GM21737 (cell line): ENCODE results near the gene DCAF8L2.
"Not testable (repeated sequence)": the region's sequence is repeated elsewhere in the genome, so short reads cannot be mapped to it uniquely, and the experiment has no call there.

Experiments used
- ATAC-seq: cut with Tn5 transposase; IDR thresholded peaks from one replicate; pipeline ENCODE4 v1.9.1; 2021; ENCODE audit warnings: mild to moderate bottlenecking, moderate library complexity; ENCODE audit not compliant: unreplicated experiment

Gene DCAF8L2

DNA sequence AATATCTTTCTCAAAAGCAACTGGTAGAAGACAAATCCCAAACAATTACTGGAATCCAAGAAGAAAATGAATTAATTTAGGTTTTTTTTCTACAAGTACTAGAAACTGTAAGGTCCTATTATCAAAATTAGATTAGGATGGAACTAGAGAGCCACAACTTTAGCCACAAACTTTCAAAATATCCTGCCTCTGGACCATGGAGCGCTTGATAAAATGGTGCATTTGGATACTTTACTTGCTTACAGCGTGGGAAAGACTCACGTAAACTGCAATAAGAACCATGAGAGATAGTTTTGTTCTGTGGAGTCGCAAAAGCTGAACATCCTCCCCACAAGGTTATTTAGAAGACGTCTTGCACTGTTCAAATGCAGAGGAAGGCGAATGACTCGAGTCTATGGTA, at the start of gene DCAF8L2:
Gene DCAF8L2 (plus strand): TSS at position 301 of the 400 bp plus-strand sequence. CDS start 156,552 bp downstream, outside the sequence.
- no peak for ATAC-seq

DNA sequence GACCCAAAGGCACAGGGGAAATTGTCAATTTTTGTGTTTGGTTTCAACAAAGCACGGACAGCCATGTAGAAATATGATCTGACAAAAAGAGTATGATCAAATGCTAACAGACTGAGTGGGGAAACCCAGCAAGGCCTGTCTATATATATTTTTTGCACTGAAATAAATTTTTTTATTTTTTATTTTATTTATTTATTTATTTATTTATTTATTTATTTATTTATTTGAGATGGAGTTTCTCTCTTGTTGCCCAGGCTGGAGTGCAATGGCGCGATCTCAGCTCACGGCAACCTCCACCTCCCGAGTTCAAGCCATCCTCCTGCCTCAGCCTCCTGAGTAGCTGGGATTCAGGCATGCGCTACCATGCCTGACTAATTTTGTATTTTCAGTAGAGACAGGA, 49.0 kb upstream of the DCAF8L2 start:
- ATAC-seq: not testable (repeated sequence)

DNA sequence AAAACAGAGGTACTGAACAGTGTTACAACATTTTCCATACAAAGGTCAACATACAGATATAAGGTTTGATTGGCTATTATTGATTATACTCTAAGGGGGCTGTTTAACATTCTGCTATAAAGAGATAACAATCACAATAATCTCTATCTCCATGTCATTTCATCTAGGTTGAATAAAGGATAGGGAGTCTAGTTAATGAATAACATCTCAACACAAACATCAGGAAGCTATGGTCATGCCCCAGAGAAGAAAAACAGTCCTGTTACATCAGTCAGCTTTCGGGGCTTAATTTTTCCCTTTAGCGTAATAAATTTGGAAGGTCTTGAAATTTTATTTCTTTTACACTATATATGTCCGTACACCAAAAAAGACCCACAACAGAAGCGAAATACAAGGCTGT, 41.5 kb upstream of the DCAF8L2 start:
- no peak for ATAC-seq

DNA sequence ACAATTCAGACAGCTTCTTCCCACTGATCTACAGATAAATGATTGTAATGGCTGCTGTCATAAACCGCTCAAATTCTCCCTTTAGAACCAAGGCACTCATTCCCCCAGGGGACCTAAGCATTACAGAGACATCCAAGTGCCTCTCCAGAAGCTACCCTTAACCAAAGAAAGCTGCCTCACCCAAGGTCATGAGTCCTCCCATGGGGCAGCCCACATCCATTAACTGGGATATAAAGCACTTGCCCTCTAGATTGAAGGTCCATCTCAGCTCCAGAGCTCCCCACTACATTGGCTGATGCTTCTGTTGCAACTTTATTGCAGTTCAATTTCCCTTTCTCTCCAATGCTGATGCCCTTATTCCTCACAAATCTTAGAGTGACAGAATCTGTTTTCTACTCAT, 40.5 kb upstream of the DCAF8L2 start:
- ATAC-seq: no peak

DNA sequence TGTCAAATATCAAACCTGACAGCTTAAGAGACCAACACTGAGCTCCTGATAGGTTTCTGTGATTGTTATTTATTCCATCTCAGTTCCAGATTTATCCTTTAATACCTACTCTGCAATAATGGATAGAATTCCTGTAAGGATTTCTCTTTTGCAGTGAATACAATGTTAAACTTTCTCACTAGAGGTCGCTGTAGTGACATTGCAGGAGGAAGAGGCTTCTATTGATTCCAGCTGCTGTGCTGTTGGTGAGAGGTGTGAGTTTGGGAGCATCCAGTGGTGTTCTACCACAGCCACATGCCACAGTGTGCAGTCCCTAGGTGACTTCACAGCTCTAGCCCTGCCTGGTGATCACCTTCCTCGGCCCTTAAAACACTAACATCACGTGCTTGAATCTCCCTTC, 34.6 kb upstream of the DCAF8L2 start:
- no peak for ATAC-seq

DNA sequence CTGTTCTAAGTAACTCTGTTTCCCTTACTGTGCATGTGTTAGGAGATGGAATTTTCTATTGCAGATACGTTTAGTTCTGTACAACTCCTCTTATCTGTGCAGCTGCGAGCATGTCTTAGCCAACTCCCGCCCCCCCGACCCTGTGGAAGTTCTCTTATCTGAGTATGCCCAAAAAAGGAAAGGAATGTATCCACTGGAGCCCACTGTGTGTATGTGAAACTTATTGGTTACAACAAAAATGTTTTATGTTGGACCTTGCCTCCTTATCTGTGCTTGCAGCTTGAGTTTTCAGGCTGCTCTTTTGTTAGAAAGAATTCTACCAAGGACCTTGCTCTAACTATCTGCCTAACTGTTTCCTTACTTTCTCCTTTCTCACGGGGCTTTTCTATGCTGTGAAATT, 24.2 kb upstream of the DCAF8L2 start:
- ATAC-seq: no peak

DNA sequence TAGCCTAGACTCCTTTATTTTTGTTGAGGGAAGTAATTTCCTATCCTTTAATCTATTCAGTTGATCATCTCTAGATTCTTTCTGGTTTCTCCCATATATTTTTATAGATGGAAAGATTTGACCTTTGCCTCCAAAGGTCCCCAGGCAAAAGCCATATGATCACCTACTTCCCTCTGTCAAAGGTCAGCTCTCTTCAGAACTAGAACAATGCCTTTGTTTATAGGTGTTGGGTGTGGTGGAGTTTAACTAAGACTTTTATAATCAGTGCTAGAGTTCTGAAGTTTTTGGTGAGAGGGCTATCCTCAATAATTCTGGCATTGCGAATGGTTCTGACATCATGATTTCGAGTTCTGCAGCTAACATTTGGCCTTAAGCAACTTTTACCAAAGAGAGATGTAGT, 19.0 kb upstream of the DCAF8L2 start:
- ATAC-seq: no peak

DNA sequence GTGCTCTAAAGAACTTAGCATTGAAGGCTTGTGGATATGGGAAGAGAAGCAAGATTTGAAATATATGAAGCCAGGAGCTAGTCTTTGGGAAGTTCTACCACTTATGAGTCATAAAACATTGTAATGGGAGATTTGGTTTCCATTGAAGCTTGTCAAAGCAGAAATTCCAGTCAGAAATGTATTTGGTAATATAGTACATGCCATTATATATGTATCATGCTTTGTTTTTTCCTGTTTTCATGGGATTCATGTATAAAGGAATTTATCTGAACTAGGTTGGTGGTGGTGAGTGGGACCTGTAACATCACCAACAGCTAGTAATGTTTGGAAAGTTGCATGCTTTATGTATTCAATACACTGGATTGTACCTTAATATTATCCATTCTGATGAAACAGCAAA, 14.6 kb upstream of the DCAF8L2 start:
- no peak for ATAC-seq

DNA sequence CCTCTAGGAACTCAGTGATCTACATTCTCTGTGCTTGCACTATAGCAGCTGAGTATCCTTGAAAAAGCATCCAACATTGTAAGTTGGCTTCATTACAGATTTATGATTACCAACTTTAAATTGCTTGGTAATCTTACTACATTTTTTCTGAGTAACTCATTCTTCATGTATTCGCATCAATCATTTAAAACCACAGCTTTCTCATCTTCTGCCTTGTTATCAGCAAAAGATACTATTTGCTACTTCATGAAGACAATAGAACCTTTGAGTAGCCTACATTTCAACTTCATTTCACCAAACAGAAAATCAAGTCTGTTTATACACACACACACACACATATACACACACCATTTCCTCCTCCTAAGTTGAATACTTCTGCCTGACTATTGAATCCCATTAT, 6.2 kb upstream of the DCAF8L2 start:
- ATAC-seq: no peak

DNA sequence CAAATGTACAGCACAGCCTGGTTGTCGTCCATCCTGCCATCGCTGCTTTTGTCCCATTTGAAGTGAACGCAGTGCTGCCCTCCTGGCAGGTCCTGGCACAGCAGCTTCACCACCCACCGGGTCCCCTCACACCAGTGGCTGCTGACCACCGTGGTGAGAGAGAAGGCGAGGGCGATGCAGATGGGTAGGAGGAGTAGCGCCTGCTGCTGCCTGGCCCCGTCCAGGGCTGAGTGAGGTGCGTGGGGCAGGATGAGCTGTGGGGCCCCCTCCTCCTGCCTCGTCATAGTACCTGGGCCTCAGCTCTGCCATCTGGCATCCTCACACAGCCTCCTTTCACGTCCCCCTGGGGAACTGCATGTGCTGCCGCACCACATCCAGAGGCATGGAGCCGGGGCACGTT, 1.8 kb downstream of the DCAF8L2 start:
- ATAC-seq: no peak

DNA sequence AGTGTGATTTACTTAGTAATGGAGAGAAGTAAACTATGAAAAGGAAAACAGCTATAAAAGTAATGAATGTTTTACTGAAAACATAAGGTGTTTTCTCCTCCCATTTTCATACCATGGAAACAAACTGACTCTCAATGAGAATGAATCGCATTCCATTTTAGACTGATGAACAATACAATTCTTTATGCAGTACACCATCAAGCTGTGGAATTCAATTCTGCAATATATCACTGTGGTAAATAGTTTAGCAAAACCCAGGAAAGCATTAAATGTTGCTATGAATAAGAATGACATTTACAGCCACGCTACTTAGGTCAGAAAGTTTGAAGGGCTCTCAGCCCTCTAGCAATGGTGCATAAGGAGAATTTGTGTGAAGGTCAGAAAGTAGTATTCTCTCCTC, 7.4 kb downstream of the DCAF8L2 start:
- no peak for ATAC-seq

DNA sequence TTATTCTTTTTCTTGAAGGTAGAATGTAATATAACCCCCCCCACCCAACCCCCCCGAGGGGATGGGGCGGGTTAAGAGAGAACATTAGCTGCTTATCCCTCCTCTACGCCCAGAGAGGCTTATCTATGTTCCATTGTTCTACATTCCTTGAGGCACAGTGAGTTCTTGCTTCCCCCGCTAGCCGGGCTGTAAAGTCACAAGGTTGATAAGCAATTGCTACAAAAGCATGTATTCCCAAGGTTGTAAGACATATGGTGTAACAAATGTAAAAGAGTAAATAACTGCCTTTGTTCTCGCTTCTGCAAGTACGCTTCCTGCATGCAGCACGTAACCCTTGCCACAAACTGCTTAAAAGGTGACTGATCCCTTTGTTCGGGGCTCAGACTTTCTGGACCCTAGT, 8.2 kb downstream of the DCAF8L2 start:
- ATAC-seq: no peak

DNA sequence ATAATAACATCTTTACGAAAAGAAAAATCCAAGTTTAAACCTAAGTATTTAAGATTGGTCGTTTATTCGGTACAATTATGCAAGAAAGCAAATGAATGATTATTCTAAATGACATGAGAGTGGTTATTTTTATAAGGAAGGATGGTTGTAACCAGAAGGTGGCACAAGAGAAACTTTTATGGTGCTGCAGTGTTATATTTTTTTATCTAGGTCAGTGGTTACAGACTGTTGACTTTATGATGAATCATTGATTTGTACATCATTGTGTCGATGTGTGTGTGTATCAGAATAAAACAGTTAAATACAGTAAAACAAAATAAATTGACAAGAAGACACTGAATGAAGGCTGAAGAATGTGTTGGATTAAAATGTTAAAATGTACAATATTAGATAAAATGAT, 9.8 kb downstream of the DCAF8L2 start:
- ATAC-seq: no peak

DNA sequence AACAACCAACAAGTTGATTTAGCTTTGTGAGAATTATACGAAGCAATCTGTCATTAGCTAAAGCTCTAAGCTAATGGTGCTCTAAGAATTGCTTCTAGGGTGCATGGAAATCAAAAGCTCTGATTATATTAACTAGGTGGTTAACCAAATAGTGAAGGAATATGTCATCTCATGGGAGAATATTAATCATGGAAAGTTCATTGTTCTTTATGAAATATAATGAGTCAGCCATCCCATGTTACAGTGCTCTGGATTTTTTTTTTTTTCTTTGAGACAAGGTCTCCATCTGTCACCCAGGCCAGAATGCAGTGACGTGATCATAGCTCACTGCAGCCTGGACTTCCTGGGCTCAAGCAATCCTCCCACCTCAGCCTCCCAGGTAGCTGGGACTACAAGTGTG, 10.5 kb downstream of the DCAF8L2 start:
- no peak for ATAC-seq

DNA sequence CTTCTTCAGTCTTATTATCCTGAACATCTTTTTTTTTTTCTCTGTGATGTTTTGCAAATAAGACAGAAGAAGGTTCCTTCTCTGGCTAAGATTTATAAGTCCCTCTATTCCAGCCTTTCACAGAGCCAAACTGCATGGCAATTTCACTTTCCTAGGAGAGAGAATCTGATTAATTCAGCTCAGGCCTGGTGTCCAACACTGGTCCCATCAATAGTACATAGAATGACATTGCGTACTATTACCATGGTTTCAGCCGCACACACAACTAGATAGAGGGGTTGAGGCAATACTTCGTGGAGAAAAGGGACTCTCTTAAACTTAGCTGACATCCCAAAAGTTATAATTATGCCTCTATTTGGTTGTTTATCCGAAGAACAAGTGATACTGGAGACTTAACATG, 18.5 kb downstream of the DCAF8L2 start:
- no peak for ATAC-seq

DNA sequence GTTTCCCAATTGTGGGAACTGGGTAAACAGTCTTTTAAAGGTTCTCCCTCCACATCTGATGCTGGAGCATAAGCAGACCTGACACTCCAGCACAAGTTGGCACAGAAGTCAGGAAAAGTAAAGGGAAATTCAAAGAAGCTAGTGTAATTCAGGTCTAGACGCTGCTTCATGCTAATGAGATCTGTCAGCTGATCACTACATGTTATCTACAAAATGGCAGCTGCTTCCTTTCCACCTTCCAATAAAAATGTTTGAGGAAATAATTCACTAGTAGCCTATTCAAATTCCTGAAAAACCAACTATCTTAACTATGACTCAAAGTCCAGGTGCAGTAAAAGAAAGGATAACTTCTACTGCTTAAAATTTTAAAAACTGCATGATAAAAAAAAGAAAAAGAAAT, 29.3 kb downstream of the DCAF8L2 start:
- no peak for ATAC-seq

DNA sequence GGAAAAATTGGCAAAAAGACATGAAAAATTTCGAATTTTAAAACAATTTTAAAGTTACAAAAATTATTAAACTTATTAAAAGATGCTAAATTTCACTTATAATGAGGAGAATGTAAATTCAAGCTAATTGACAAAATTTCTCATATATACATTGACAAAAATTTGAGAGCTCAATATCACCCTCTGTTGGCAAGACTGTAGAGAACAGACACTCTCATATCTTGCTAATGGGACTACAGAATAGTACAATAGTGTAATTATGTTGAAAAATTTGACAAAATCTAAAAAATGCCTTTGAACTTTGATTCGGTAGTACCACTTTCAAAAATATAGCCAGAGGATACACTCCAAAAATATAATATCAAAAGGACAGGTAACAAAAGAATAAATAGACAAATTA, 29.8 kb downstream of the DCAF8L2 start:
- no peak for ATAC-seq

DNA sequence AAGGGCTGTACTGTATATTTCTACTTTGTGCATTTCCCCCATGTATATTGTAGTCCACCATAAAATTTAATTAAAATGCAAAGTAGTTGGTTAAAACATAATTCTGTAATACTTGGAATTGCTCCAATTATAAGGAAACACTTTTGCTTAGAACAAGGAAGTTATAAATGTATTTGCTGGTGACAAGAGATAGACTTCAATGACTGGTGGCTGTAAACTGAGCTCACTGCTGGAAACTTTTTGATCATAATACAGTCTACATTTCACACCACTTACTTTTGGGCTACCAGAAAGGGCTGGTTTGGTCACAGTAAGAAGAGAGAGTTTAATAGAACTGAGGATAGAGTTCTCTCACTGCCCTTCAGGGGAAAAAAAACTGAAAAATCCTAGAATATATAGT, 32.7 kb downstream of the DCAF8L2 start:
- ATAC-seq: no peak

DNA sequence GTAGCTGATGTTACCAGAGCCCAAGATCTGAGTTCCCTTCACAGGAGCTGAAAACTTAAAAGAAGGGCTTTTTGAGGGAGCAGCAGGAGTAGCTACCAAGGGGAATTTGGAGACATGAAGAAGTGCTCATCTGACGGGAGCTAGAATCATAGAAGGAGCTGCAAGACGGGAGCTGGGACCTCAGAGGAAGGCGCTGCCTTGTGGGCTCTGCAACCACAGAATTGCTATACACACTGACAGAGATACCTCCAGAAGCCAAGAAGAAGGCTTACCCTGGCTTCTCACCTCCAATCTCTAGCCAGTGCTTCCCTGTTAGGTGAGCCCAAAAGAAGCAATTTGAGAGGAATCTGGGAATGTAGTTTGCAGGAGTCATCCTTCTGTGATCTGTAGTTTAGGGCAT, 35.9 kb downstream of the DCAF8L2 start:
- ATAC-seq: no peak

DNA sequence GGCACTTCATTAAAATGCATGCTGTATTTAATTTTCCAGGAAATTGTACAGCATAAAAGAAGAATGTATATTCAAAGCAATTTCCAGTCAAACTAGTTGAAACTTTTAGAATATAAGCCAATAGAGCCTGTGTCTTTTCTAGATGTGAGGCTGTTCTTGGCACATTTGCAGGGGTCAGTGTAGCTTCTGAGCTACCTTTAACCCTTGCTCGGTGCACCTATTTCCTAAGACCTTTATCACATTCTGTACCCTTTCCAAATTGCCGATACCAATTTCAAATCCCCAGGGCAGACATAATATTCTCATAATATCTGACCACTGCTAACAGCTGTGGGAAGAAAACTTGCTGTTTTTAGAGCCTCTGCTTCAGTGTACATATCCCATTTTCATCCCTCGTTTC, 43.2 kb downstream of the DCAF8L2 start:
- no peak for ATAC-seq

DNA sequence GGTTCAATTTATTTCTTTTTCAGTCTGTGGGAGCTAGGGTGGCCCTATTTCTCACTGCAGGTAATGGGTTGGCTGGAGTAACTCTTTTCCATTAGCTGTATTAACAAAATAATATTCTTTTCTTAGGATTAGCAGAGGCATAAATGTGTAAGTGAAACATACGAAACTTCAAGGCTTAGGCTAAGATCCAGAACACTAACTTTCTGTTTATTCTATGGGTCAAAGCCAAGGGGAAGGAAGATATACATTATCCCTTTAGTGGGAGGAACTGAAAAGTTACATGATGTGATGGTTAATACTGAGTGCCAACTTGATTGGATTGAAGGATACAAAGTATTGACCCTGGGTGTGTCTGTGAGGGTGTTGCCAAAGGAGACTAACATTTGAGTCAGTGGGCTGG, 66.4 kb downstream of the DCAF8L2 start:
- ATAC-seq: no peak

DNA sequence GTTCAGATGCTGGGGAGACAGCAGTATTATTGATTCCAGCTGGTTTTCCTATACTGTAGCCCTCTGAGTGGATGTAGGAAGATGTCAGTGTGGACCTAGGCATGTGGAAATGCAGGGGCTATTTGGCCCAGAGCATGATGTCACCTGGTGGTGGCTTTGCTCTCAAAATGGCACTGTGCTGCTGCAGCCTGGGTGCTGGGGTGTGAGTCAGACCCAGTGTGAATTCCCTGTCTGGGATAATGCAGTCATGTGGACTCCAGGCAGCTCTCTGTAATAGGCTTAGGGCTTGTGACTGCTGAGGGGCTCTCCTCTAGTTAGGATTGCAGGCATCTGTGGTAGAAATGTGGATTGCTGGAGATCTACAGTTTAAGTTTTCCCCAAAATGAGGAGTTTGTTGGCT, 70.7 kb downstream of the DCAF8L2 start:
- ATAC-seq: no peak

DNA sequence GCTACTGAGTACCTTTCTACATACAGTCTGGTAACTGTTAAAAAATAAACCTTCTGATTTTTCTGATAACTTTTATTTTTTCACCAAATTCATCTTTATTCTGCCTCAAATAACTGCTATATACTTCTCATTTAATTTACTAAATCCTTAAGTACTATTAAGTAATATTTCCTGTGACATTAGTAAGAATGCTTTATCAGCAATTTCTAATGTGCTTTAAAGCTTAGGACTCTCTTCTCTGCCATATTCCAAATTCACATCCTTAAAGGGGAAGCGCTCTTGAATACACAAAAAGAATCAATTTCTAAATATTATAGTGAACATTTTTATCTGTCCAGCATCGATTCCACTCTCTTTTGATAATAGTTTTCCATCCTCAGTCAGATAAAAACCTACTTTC, 81.1 kb downstream of the DCAF8L2 start:
- no peak for ATAC-seq

DNA sequence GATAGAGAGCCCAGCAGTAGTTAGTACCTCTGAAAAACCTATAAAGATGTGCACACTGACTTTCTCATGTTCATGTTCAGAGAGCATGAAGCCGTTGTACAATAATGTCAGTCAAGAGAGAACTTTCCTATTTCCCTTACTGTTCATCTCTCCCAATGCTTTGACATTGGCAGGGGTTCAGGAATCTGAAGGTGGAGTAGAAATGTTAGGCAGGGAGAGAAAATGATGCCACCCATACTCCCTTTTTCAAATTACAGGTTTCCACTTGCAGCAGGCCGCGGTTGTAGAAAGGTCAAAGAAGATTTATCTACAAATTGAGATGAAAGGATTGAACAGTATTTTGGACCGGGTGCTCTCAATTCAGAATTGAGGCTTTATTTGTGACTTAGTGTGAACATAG, 84.3 kb downstream of the DCAF8L2 start:
- ATAC-seq: no peak
